OCI-LY3 (cell line): ENCODE data around the gene NEK2.
A peak's percentile ranks its signal among the peaks of the same experiment; 100 is the strongest.
"Not testable (repeated sequence)": the region's sequence is repeated elsewhere in the genome, so short reads cannot be mapped to it uniquely, and the experiment has no call there.

Experiments
- H2AFZ ChIP-seq: fragments of 200-600, 300-600 bp; shearing (Covaris generic); 2 replicates; pipeline ENCODE4 v1.6.0; 2014; ENCODE audit warnings: antibody characterized with exemption, low read depth, low read length
- H3K27ac ChIP-seq: fragments of 200-600, 300-600 bp; sonication (generic); 2 replicates; pipeline ENCODE4 v1.5.1; 2014; ENCODE audit warnings: mild to moderate bottlenecking, low read length, moderate library complexity, mixed read lengths
- H3K27me3 ChIP-seq: fragments of 200-600, 300-600 bp; sonication (generic); 2 replicates; pipeline ENCODE4 v1.6.1; 2014; ENCODE audit warnings: low read depth, low read length, mixed read lengths
- H3K36me3 ChIP-seq: fragments of 200-600, 300-600 bp; sonication (generic); replicated peaks from 2 replicates; pipeline ENCODE3; 2014; ENCODE audit warnings: low read depth, low read length, mixed read lengths
- H3K4me1 ChIP-seq: fragments of 300-600, 200-600 bp; sonication (generic); 2 replicates; pipeline ENCODE4 v1.6.1; 2014; ENCODE audit warnings: low read length, mixed read lengths
- H3K4me2 ChIP-seq: fragments of 200-600, 300-600 bp; sonication (generic); 2 replicates; pipeline ENCODE4 v1.6.1; 2014; ENCODE audit warnings: low read length, mixed read lengths
- H3K4me3 ChIP-seq: fragments of 300-600, 200-600 bp; sonication (generic); 2 replicates; pipeline ENCODE4 v1.5.1; 2014; ENCODE audit warnings: antibody characterized with exemption, mild to moderate bottlenecking, low read length, moderate library complexity
- H3K79me2 ChIP-seq: fragments of 300-600, 200-600 bp; shearing (Covaris generic); 2 replicates; pipeline ENCODE4 v1.6.1; 2014; ENCODE audit warnings: mild to moderate bottlenecking, low read length, mixed read lengths
- H3K9ac ChIP-seq: fragments of 300-600, 200-600 bp; shearing (Covaris generic); 2 replicates; pipeline ENCODE4 v1.6.0; 2014; ENCODE audit warnings: mild to moderate bottlenecking, low read length, moderate library complexity
- H3K9me3 ChIP-seq: fragments of 200-600, 300-600 bp; shearing (Covaris generic); 2 replicates; pipeline ENCODE4 v1.6.1; 2014; ENCODE audit warnings: low read length, mixed read lengths; ENCODE audit not compliant: insufficient read depth
- H4K20me1 ChIP-seq: fragments of 200-600, 300-600 bp; sonication (generic); 2 replicates; pipeline ENCODE4 v1.6.1; 2016; ENCODE audit warnings: low read length, mixed read lengths; ENCODE audit not compliant: insufficient read depth
- EZH2phosphoT487 ChIP-seq: fragments of 200-600 bp; shearing (Covaris generic); IDR thresholded peaks from 2 replicates; pipeline ENCODE4 v1.6.1; 2018; ENCODE audit warnings: antibody characterized with exemption, mixed run types, low read depth
- TF ChIP-seq, protein P1 (sequence below): fragments of 200-600, 300-600 bp; sonication (generic); IDR thresholded peaks from 2 replicates; pipeline ENCODE4 v1.5.1; 2014; ENCODE audit warnings: antibody characterized with exemption, low read length, low read depth

The NEK2 gene

GRCh38 chr1:211695135-211695816 lies 19.9 kb upstream of the NEK2 start:
- Histone ChIP-seq H3K4me1 (peaks cover 35% of the 10 kb centered on the region), H4K20me1 (no peaks in the 10 kb centered on the region), H3K36me3 (peaks cover 3% of the 10 kb centered on the region), H3K79me2 (no peaks in the 10 kb centered on the region), H3K27me3 (peaks cover 17% of the 10 kb centered on the region), H3K27ac (no peak overlapping the region), H3K4me3 (no peak overlapping the region), H3K9ac (no peak overlapping the region), H3K4me2 (peak overlapping the region; percentile 19), H2AFZ (no peak overlapping the region), H3K9me3 (peaks cover 5% of the 10 kb centered on the region; the same call in 1 of the 2 replicates)
- TF ChIP-seq, protein P1, sequence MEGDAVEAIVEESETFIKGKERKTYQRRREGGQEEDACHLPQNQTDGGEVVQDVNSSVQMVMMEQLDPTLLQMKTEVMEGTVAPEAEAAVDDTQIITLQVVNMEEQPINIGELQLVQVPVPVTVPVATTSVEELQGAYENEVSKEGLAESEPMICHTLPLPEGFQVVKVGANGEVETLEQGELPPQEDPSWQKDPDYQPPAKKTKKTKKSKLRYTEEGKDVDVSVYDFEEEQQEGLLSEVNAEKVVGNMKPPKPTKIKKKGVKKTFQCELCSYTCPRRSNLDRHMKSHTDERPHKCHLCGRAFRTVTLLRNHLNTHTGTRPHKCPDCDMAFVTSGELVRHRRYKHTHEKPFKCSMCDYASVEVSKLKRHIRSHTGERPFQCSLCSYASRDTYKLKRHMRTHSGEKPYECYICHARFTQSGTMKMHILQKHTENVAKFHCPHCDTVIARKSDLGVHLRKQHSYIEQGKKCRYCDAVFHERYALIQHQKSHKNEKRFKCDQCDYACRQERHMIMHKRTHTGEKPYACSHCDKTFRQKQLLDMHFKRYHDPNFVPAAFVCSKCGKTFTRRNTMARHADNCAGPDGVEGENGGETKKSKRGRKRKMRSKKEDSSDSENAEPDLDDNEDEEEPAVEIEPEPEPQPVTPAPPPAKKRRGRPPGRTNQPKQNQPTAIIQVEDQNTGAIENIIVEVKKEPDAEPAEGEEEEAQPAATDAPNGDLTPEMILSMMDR, result no peak
- TF ChIP-seq EZH2phosphoT487, result no peak

DNA sequence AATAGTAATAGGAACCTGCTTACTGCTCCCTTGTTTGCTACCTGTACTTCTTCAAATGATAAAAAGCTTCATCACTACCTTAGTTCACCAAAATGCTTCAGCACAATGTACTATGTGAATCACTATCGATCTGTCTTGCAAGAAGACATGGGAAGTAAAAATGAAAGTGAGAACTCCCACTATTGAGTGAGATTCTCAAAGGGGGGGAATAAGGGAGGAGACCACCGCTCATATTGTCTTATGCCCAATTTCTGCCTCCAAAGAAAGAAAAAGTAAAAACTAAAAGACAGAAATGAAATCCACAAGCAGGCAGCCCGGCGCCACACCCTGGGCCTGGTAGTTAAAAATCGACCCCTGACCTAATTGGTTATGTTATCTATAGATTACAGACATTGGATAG lies 18.5 kb upstream of the NEK2 start:
- not testable (repeated sequence) for H3K4me3 ChIP-seq, H3K27ac ChIP-seq, H2AFZ ChIP-seq, H3K4me2 ChIP-seq, H3K9me3 ChIP-seq, H3K36me3 ChIP-seq, H4K20me1 ChIP-seq, H3K9ac ChIP-seq, H3K79me2 ChIP-seq
- Histone ChIP-seq H3K27me3 (peaks cover 18% of the 10 kb centered on the region), H3K4me1 (peaks cover 33% of the 10 kb centered on the region)

- peaks cover 11% of the 10 kb centered on the region for H3K4me1 ChIP-seq
- no peak overlapping the region for H3K9ac ChIP-seq
- H3K79me2 ChIP-seq, result no peaks in the 10 kb centered on the region
- H3K4me3 ChIP-seq, result no peak overlapping the region
- no peaks in the 10 kb centered on the region for H3K36me3 ChIP-seq
- no peaks in the 10 kb centered on the region for H3K9me3 ChIP-seq
- TF ChIP-seq EZH2phosphoT487, result no peak
- H3K27me3 ChIP-seq, result peaks cover 6% of the 10 kb centered on the region; the same call in 1 of the 2 replicates
- no peak overlapping the region for H3K4me2 ChIP-seq
- no peak overlapping the region for H3K27ac ChIP-seq
- H2AFZ ChIP-seq, result no peak overlapping the region
- no peaks in the 10 kb centered on the region for H4K20me1 ChIP-seq
These were observed 13.0 kb upstream of the NEK2 start for GRCh38 chr1:211688421-211688820.

DNA sequence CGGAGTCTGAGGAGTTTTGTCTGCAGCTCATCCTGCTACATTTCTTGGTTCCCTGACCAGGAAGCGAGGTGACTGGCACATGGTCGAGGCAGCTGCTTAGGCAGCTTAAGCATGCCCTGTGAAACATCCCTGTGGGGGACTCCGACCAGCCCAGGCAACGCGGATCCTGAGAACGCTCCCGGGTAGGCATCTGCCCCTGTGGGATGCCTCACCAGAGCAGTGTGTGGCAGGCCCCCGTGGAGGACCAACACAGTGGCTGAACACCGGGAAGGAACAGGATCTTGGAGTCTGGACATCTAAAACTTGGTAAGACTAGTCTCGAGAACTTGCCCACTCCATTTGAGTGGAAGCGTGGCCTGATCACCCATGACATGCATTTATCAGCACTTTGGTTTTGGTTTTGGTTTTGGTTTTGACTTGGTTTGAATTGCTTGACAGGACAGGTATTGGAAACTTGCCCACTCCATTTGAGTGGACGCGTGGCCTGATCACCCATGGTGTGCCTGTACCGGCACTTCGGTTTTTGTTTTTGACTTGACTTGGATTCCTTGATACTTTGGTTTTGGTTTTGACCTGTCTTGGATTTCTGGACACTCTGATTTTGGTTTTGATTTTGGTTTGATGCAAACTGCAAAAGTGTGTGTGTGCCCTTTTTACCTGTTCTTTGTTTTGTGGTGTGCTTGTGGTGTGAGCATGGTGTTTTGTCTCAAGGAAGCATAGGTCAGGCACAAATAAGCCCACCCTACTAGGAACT lies 12.2 kb upstream of the NEK2 start:
- no peaks in the 10 kb centered on the region for H3K9me3 ChIP-seq
- peak overlapping the region; percentile 36 for H3K4me2 ChIP-seq
- no peak overlapping the region for H3K27ac ChIP-seq
- TF ChIP-seq, protein P1, result no peak
- TF ChIP-seq EZH2phosphoT487, result no peak
- no peaks in the 10 kb centered on the region for H3K36me3 ChIP-seq
- peaks cover 11% of the 10 kb centered on the region for H3K4me1 ChIP-seq
- H3K9ac ChIP-seq, result no peak overlapping the region
- no peak overlapping the region; the same call in 1 of the 2 replicates for H2AFZ ChIP-seq
- no peaks in the 10 kb centered on the region for H3K79me2 ChIP-seq
- H3K4me3 ChIP-seq, result 0 out of 2 replicates have a peak overlapping the region, but pooled peaks have one; percentile 1
- H3K27me3 ChIP-seq, result peaks cover 6% of the 10 kb centered on the region; the same call in 1 of the 2 replicates
- no peaks in the 10 kb centered on the region for H4K20me1 ChIP-seq

DNA sequence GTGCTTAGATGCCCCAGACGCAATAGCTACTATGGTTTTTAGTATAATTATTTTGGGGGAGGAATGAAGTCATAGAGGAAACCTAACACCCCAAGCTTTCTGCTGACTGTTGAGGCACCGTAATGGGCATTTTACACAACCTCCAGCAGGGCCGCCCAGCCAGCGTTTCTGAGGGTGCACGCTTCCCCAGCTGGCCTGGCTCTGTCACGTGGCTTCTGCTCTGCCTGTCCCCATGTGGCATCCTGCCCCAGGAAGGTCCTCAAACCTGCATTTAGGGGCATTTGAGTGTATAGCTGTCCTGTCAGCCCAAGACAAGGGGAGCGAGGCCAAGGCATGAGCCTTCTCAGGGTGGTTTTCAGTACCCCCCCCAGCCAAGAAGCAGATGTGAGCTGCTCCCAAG lies 10.4 kb upstream of the NEK2 start:
- Histone ChIP-seq H3K9ac (no peak overlapping the region), H2AFZ (no peak overlapping the region), H3K79me2 (no peaks in the 10 kb centered on the region), H4K20me1 (no peaks in the 10 kb centered on the region), H3K4me3 (no peak overlapping the region), H3K36me3 (no peaks in the 10 kb centered on the region), H3K9me3 (no peaks in the 10 kb centered on the region), H3K4me2 (no peak overlapping the region), H3K27me3 (peaks cover 6% of the 10 kb centered on the region; the same call in 1 of the 2 replicates), H3K27ac (no peak overlapping the region), H3K4me1 (peaks cover 18% of the 10 kb centered on the region)
- no peak for TF ChIP-seq EZH2phosphoT487
- TF ChIP-seq, protein P1, result no peak
